T-helper 1 cell treated with Interleukin-12 subunit alpha and Interleukin-12 subunit beta and Interleukin-4 antibody, amounts not matched to agents 30 ng/mL and 1 ng/mL, for 36 hours (primary cell): Measurements from ENCODE around the gene CCL14. TPM values are rescaled to one million over a fixed set of nuclear protein-coding genes. Genes with fewer than 3 reads are reported as not detected.

Experiments
- intact Hi-C: fragments of 100-400 bp; cut with micrococcal nuclease; formaldehyde crosslinking; loops from one replicate; pipeline ENCODE4 v1.15.1; 2024
- total RNA-seq: library from RNA; stranded (reverse); gene quantifications from 2 replicates; pipeline ENCODE4 v1.2.3, GENCODE V29; 2022

Gene CCL14
- total RNA-seq, 1 donor from 2014 or later, result not detected

DNA sequence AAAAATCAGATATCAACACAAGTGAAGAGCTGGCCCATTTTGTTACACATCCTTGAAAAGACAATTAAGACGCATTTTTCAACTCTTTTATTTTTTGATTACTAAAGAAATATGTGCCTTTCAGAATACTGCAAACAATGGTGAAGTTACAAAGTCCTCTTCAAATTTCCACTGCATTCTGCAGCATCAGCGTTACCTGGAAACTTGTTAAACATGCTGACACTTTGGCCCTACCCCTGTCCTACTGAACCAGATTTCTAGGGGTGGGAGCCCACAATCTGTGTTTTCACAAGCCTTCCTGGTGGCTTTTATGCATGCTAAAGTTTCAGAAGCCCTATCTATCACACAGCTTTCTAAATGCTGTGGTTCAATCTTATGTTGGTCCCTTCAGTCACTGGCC lies 4.5 kb upstream of the CCL14 start:
- intact Hi-C loops, result no loop called here

DNA sequence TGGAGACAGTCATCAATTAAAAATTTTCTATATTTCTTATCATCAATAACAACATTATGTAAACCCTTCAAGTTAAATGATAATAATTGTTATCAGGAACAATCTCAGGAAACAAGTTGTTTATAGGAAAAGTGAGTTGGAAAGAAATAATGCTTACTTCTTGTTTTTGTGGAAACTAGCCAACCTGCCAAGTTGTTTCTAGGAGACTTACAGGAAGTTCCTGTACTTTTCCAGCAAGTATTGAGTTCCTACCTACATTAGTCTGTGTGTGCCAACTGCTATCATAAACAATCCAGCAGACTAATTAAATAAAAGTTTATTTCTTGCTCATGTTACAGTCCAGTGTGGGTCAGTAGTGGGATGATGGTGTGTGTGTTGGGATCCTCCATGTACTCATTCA lies 1.6 kb upstream of the CCL14 start:
- intact Hi-C loops, result no loop called here

- intact Hi-C loops, result no loop called here
These were observed 2.4 kb downstream of the CCL14 start for GRCh38 chr17:35984140-35984539.

DNA sequence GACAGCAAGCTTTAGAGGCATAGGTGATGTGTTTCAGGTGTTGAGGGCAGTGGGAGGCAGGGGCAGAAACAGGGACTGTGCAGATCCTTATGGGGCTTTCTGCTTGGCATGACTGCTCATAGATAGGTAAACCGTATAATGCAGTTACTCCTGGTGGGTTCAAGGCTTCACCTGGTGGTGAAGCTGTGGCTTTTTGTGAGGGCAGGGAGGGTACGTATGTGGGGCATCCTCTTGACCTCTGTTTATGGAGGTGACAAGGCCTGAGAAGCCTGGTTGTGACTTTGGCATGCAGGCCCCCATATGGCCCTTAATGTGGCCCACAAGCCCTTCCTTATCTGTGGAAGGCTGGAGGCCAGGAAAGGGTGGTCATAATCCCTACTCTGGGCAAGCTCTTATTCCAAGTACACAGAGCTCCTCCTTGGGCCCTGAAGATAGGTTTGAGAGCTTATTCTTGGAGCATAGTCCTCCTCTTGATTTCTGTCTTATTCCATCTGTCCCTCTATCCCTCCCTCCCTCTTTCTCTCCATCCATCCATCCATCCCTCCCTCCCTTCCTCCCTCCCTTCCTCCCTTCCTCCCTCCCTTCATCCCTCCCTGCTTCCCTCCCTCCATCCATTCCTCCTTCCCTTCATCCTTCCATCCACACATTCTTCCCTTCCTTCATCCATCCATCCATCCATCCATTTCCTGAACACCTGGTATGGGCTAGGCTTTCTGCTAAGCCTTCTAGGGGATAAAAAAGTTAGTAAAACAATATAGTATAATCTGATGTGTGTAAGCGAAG lies 3.9 kb downstream of the CCL14 start:
- intact Hi-C loops, result no loop called here

DNA sequence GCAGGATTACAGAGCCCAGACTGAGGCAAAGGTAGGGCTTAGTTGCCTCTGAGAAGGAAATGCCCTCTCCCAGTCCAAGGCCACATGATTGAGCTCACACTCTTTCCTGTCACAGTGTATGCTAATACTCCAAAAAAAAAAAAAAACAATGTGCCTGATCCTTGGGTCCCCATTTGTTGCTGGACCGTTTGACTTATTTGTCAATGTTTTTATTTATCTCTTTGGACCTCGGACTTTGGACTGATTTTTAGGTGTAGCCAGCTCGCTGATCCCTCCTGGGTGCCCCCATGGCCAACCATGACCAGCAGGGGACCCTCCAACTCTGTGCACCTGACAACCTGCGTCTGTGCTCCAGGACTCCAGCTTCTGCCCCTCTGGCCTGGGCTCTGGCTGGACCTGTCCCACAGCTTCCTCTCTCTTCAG lies 4.6 kb downstream of the CCL14 start:
- intact Hi-C loops, result no loop called here

DNA sequence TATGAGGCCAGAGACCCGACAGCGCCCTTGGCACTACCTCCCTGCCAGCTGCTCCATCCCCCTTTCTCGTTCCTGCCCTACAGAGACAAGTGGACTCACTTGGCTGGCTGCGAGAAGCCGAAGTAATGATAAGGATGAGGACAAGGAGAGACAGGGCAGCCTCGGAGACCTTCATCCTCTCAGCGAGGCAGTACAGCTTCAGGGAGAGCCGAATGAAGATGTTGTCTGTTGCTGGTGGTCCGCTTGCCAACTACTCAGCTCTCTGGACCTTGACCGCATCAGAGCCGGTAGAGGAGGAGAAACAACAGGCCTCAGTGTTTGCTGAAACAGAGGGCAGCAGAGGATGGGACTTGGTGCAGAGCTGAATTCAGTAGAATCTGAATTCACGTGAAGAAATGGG lies 5.3 kb downstream of the CCL14 start, which contains the start of gene CCL16:
Gene CCL16, minus strand, starts transcription at position 252 of the 400 bp plus-strand sequence. Its CDS starts 77 bp downstream, at position 175.
- intact Hi-C loops, result no loop called here

GRCh38 chr17:35978346-35978745 lies 8.2 kb downstream of the CCL14 start:
- intact Hi-C loops, result no loop called here

GRCh38 chr17:35977509-35977908 lies 9.0 kb downstream of the CCL14 start:
- intact Hi-C loops, result no loop called here

DNA sequence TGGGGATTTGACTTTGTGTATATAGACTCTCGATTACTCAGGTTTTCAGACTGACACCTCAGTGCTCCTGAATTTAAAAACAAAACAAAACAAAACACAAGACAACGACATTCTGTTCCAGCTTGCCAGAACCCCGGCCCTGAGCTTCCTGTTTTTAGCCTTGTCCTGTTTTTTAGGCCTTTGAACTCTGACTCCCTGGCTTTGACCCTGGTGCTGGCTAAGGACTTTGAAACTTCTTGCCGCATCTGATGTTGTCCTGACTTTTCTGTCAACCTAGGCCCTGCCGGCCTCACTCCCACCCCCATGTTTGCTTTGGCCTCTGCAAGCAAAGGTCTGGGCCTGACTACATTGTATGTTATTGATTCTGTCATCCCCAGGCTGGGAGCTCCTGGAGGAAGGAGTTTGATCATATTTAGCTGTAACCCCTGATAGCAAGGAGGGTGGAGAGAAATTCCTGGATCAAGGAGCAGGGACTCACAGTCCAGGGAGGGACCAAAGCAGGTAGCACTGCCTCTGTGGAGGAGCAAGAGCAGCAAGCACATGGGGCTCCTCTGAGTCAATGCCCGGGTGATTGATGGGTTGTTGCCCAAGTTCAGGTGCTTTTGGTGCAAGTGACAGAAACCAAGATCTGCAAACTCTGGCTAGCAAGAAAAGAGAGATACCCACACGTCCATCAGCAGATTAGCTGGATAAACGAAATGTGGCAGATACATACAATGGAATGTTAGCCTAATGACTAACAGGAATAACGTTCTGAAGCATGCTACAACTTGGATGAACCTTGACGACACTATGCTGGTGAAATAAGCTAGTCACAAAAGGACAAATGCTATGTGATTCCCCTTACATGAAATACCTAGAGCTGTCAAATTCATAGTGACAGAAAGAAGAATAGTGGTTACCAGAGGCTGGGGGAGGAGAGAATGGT lies 12.9 kb downstream of the CCL14 start:
- intact Hi-C loops, result no loop called here

- intact Hi-C loops, result no loop called here
These were observed 13.6 kb downstream of the CCL14 start for GRCh38 chr17:35972945-35973332.

- intact Hi-C loops, result no loop called here
These were observed 14.0 kb downstream of the CCL14 start for GRCh38 chr17:35972535-35972934.

DNA sequence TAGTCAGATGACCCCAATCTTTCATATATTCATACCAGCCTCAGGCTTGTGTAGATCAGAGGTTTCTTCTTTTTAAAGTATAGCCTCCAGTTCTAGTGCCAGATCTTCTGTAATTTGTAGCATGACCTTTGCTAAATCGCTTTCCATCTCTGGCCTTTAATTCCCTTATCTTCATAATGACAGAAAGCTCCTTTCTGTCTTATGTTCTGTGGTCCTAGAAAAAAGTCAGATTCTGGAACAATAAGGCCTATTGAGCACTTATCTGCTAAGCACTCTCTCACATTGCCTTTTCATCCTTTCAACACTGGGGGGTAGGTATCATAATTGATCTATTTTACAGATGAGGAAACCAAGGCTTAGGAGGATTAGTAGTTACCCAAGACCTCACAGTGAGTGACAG lies 14.5 kb downstream of the CCL14 start:
- intact Hi-C loops, result no loop called here

DNA sequence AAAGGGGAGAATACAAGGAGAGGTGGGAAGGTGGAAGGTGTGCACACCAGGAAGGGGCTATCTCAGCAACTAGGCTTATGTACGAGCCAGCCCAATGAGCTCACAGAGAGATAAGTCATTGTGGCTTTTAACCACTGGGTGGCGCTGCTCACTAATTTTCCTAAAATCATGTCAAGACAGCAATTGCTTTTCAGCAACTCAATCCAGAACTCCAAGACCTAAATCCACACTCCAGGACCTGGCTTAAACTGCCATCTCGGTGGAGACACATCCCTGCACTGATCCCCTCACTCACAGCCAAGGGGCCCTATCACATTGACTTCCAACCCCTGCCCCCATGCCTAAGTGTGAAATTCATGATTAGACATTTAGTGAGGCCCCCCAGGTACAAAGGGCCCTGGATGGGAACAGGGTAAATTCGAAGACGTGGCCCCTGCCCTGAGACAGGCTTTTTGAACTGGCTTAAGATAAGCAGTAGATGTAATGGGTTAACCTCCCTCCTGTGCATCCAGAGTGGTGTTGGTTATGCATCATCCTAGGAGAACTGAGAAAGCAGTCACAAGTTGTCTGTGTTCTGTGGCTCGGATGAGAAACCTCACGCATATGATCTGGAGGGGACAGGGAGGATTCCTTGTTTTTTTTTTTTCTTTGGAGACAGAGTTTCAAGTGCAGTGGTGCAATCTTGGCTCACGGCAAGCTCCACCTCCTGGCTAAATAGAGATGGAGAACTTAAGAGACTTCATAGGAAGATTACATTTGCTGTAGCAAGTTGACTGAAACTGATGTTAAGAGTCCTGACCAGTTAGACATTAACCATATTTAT lies 16.8 kb downstream of the CCL14 start:
- intact Hi-C loops, result loop anchor here (1.0 to 2.0 kb wide), 4 partner anchors 103 to 514 kb away; no protein-coding TSS in a partner anchor

GRCh38 chr17:35968520-35969054 lies 17.9 kb downstream of the CCL14 start:
- intact Hi-C loops, result loop anchor here (1.0 to 2.0 kb wide), 4 partner anchors 104 to 515 kb away; no protein-coding TSS in a partner anchor

GRCh38 chr17:35965272-35965671 lies 21.3 kb downstream of the CCL14 start:
- intact Hi-C loops, result no loop called here

- intact Hi-C loops, result no loop called here
These were observed 22.9 kb downstream of the CCL14 start for GRCh38 chr17:35963663-35964062.

GRCh38 chr17:35953720-35954119 lies 32.8 kb downstream of the CCL14 start:
- intact Hi-C loops, result no loop called here

DNA sequence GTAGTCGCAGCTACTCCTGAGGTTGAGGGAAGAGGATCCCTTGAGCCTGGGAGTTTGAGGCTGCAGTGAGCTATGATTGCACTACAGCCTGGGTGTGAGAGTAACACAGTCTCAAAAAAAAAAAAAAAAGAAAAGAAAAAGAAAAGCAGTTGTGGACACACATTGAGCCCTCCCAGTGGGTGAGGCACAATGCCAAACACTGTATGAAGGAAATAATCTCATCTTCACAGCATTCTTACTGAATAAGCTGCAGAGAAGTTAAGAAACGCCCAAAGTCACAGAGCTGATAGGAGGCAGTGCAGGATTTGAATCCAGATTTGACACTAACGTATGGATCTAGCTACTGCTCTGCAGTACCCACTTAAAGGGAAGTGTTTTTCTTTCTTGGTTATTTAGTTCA lies 37.1 kb downstream of the CCL14 start:
- intact Hi-C loops, result no loop called here

- intact Hi-C loops, result no loop called here
These were observed 38.4 kb downstream of the CCL14 start for GRCh38 chr17:35948092-35948491.

DNA sequence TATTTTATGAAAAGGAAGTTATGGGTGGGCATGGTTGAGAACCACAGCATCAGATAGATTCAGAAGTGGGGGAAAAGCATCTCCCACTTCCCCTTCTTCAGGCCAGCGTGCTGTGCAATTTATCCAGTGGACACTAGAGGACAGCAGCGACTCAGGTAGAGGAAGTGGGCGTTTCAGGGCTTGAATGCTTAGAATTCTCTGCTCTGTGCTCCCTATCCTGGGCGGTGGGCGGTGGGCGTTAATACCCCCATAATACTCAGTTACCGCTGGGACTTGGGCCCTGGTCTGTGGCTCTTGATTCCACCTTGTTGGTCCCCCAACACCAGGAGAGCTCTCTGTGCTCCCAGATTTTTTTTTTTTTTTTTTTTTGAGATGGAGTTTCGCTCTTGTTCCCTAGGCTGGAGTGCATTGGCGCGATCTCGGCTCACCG lies 39.4 kb downstream of the CCL14 start:
- intact Hi-C loops, result loop anchor here (1.0 kb wide), 1 partner anchor 98 kb away; no protein-coding TSS in a partner anchor

DNA sequence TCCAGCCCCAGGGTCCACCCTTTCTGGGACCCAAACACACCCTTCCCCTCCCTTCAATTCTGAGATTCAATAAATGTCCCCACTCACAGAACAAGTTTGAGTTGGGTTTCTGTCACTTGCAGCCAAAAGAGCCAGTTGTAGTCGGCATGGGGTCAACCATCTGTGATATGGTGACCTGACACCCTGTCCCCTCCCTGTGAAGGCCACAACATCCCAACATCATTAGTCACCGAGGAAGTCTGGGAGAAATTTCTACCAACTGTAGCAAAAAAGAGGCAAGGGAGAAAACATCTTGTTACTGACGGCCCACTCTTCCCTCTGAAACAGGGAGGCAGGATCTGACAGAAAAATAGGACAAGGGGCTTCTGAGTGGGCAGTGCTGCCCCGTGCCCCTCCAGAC lies 42.4 kb downstream of the CCL14 start:
- intact Hi-C loops, result no loop called here
